ENCODE measurements around the gene VKORC1. TPM values are rescaled to one million over a fixed set of nuclear protein-coding genes. Genes with fewer than 3 reads are reported as not detected.

Gene VKORC1
- total and polyA plus RNA-seq, 2 experiments from 2014 or later, result 105 to 195 TPM

DNA sequence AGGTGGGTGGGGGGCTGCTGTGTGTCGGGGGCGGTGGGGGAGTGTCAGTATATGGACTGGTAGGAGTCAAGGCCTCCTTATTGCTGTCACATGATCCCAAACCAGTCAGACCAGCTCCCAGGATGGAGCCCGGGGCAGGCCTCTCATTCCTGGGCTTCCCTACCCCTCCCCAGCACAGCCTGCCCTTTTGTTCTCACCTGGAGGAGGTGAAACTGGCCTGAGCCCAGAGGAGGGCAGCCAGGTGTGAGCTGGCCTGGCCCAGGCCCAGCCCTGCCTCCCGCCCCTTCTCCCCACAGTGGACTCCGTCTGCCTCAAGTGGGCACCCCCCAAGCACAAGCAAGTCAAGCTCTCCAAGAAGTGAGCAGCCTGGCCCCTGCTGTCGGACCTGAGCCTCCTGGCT is 36.3 kb upstream of the VKORC1 start:
- Histone ChIP-seq H3K36me3 (replicated peaks; ENCODE audit: insufficient read depth, low read depth) (no peaks in the 10 kb centered on the region), H3K27me3 (no peaks in the 10 kb centered on the region), H3K4me1 (ENCODE audit: insufficient read depth) (peaks cover 57% of the 10 kb centered on the region), H2AFZ (no peak overlapping the region), H3K27ac (peak overlapping the region; percentile 98), H3K79me2 (peaks cover 26% of the 10 kb centered on the region), H3K4me3 (no peak overlapping the region), H3K4me2 (peak overlapping the region; percentile 50), H3K9me2 (replicated peaks; ENCODE audit: insufficient read depth) (no peaks in the 10 kb centered on the region), H3K9me3 (ENCODE audit: low read depth) (no peaks in the 10 kb centered on the region), H4K20me1 (ENCODE audit: insufficient read depth, poor library complexity, severe bottlenecking) (peaks cover 4% of the 10 kb centered on the region)
- TF ChIP-seq, protein P1, sequence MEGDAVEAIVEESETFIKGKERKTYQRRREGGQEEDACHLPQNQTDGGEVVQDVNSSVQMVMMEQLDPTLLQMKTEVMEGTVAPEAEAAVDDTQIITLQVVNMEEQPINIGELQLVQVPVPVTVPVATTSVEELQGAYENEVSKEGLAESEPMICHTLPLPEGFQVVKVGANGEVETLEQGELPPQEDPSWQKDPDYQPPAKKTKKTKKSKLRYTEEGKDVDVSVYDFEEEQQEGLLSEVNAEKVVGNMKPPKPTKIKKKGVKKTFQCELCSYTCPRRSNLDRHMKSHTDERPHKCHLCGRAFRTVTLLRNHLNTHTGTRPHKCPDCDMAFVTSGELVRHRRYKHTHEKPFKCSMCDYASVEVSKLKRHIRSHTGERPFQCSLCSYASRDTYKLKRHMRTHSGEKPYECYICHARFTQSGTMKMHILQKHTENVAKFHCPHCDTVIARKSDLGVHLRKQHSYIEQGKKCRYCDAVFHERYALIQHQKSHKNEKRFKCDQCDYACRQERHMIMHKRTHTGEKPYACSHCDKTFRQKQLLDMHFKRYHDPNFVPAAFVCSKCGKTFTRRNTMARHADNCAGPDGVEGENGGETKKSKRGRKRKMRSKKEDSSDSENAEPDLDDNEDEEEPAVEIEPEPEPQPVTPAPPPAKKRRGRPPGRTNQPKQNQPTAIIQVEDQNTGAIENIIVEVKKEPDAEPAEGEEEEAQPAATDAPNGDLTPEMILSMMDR (IDR thresholded peaks at IDR 0.05; ENCODE audit: poor library complexity), result no peak
- TF ChIP-seq EZH2phosphoT487 (IDR thresholded peaks at IDR 0.05; ENCODE audit: low read depth, severe bottlenecking, unreplicated experiment) (no peak), EZH2 (IDR thresholded peaks at IDR 0.05; ENCODE audit: borderline replicate concordance) (no peak)
- DNase-seq (ENCODE audit: low spot score), result peak; percentile 81
- 35% methylated on average over 5 of the region's 6 CpGs for WGBS (ENCODE audit: low lambda C conversion rate, missing lambda C conversion rate)

- TF ChIP-seq, protein P1 (IDR thresholded peaks at IDR 0.05; ENCODE audit: poor library complexity), result no peak
- TF ChIP-seq EZH2phosphoT487 (IDR thresholded peaks at IDR 0.05; ENCODE audit: low read depth, severe bottlenecking, unreplicated experiment) (no peak), EZH2 (IDR thresholded peaks at IDR 0.05; ENCODE audit: borderline replicate concordance) (no peak)
- no peak overlapping the region for H3K4me3 ChIP-seq
- H3K27ac ChIP-seq, result peak overlapping the region; percentile 98
- H4K20me1 ChIP-seq (ENCODE audit: insufficient read depth, poor library complexity, severe bottlenecking), result peaks cover 4% of the 10 kb centered on the region
- no peaks in the 10 kb centered on the region for H3K36me3 ChIP-seq (replicated peaks; ENCODE audit: insufficient read depth, low read depth)
- no peaks in the 10 kb centered on the region for H3K27me3 ChIP-seq
- H3K9me2 ChIP-seq (replicated peaks; ENCODE audit: insufficient read depth), result no peaks in the 10 kb centered on the region
- 86% methylated on average over 10 of the region's 10 CpGs for WGBS (ENCODE audit: low lambda C conversion rate, missing lambda C conversion rate)
- no peak overlapping the region for H3K4me2 ChIP-seq
- H3K79me2 ChIP-seq, result peaks cover 26% of the 10 kb centered on the region
- H3K9me3 ChIP-seq (ENCODE audit: low read depth), result no peaks in the 10 kb centered on the region
- no peak overlapping the region for H2AFZ ChIP-seq
- DNase-seq (ENCODE audit: low spot score), result no peak
- H3K4me1 ChIP-seq (ENCODE audit: insufficient read depth), result peaks cover 57% of the 10 kb centered on the region
Observed at GRCh38 chr16:31130336-31130891, 35.8 kb upstream of the VKORC1 start.

DNA sequence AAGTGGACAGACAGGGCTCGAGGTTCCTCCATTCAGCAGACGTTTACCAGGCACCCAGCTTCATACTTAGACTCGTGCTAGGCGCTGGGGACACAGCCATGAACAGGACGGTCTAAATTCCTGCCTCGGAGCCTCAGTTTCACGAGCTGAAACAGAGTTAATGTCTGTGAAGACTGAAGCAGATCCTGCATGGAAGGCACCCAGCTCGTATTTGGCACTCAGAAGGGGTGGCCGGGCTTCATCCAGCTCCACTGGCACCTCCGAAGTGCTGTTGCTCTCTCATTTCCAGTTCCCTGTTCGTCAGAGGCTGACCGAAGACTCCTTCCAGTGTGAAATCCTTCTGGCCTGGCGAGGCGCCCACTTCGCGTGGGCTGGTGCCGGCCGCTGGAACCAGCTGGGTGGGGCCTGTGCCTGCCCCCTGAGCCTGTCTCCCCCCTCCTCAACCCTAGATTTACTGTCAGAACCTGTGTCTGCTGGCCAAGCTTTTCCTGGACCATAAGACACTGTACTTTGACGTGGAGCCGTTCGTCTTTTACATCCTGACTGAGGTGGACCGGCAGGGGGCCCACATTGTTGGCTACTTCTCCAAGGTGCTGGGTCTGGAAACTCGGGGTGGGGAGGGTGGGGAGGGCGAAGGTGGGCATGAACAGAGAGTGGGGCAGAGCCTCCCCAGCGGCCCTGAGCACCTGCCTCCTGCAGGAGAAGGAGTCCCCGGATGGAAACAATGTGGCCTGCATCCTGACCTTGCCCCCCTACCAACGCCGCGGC is 35.2 kb upstream of the VKORC1 start:
- no peaks in the 10 kb centered on the region for H3K9me3 ChIP-seq (ENCODE audit: low read depth)
- H3K27ac ChIP-seq, result peak overlapping the region; percentile 98
- DNase-seq (ENCODE audit: low spot score), result peak; percentile 16
- no peak for TF ChIP-seq EZH2phosphoT487 (IDR thresholded peaks at IDR 0.05; ENCODE audit: low read depth, severe bottlenecking, unreplicated experiment)
- no peak for TF ChIP-seq EZH2 (IDR thresholded peaks at IDR 0.05; ENCODE audit: borderline replicate concordance)
- TF ChIP-seq, protein P1 (IDR thresholded peaks at IDR 0.05; ENCODE audit: poor library complexity), result no peak
- H3K4me1 ChIP-seq (ENCODE audit: insufficient read depth), result peaks cover 57% of the 10 kb centered on the region
- no peak overlapping the region for H2AFZ ChIP-seq
- 90% methylated on average over 27 of the region's 29 CpGs for WGBS (ENCODE audit: low lambda C conversion rate, missing lambda C conversion rate)
- H3K4me3 ChIP-seq, result no peak overlapping the region
- H3K9me2 ChIP-seq (replicated peaks; ENCODE audit: insufficient read depth), result no peaks in the 10 kb centered on the region
- H3K27me3 ChIP-seq, result no peaks in the 10 kb centered on the region
- peaks cover 4% of the 10 kb centered on the region for H4K20me1 ChIP-seq (ENCODE audit: insufficient read depth, poor library complexity, severe bottlenecking)
- no peaks in the 10 kb centered on the region for H3K36me3 ChIP-seq (replicated peaks; ENCODE audit: insufficient read depth, low read depth)
- peaks cover 20% of the 10 kb centered on the region for H3K79me2 ChIP-seq
- H3K4me2 ChIP-seq, result no peak overlapping the region
